A673 (cell line): ENCODE measurements around the gene RFX2. TPM values are rescaled to one million over a fixed set of nuclear protein-coding genes. Genes with fewer than 3 reads are reported as not detected.

Experiments
- BruUV-seq: library from RNA; stranded (reverse); fragments of 400-500 nt; replicated peaks from 2 replicates; lab custom pipeline; 2021; lab: Mats Ljungman, UMichigan
- CTCF ChIA-PET: fragments of 300-600 bp; sonication (Branson Sonifier 250); formaldehyde crosslinking; loops from one replicate; lab custom pipeline; 2022; ENCODE audit warnings: antibody characterized with exemption; lab: Charles Lee
- POLR2A ChIA-PET: fragments of 300-600 bp; sonication (Branson Sonifier 250); formaldehyde crosslinking; loops from one replicate; lab custom pipeline; 2022; ENCODE audit warnings: antibody characterized with exemption; ENCODE audit not compliant: low non-redundant PET; lab: Charles Lee
- DNase-seq: peaks from one replicate; pipeline ENCODE4 v3.0.0-alpha.2; 2015; ENCODE audit warnings: low spot score
- H3K27ac ChIP-seq: fragments of 200-600 bp; sonication (generic); 2 replicates; pipeline ENCODE4 v1.5.1; 2016; ENCODE audit warnings: mixed run types, low read depth, mild to moderate bottlenecking, mixed read lengths, antibody characterized with exemption, low read length; ENCODE audit not compliant: poor library complexity, severe bottlenecking
- H3K27me3 ChIP-seq: fragments of 200-600 bp; sonication (generic); replicated peaks from 2 replicates; pipeline ENCODE4 v1.6.1; 2017; ENCODE audit warnings: mixed run types, low read depth, mild to moderate bottlenecking, mixed read lengths, antibody characterized with exemption, low read length; ENCODE audit not compliant: insufficient read depth, poor library complexity
- H3K36me3 ChIP-seq: fragments of 200-600 bp; sonication (generic); 2 replicates; pipeline ENCODE4 v1.6.1; 2016; ENCODE audit warnings: mixed run types, mild to moderate bottlenecking, mixed read lengths, antibody characterized with exemption, low read length; ENCODE audit not compliant: insufficient read depth, poor library complexity, severe bottlenecking
- H3K4me1 ChIP-seq: fragments of 200-600 bp; sonication (generic); 2 replicates; pipeline ENCODE4 v1.6.1; 2017; ENCODE audit warnings: mixed run types, mild to moderate bottlenecking, mixed read lengths, antibody characterized with exemption, low read length; ENCODE audit not compliant: insufficient read depth, poor library complexity, severe bottlenecking
- H3K4me3 ChIP-seq: fragments of 200-600 bp; sonication (generic); 2 replicates; pipeline ENCODE4 v1.5.1; 2016; ENCODE audit warnings: low read depth, mixed run types, mild to moderate bottlenecking, mixed read lengths, low read length; ENCODE audit not compliant: poor library complexity, severe bottlenecking
- H3K9me3 ChIP-seq: fragments of 200-600 bp; sonication (generic); 2 replicates; pipeline ENCODE4 v1.6.1; 2016; ENCODE audit warnings: mixed run types, low read depth, mild to moderate bottlenecking, mixed read lengths, antibody characterized with exemption, low read length; ENCODE audit not compliant: poor library complexity, severe bottlenecking
- CTCF ChIP-seq: fragments of 300-800, 200-600 bp; sonication (generic); conservative IDR thresholded peaks from 2 replicates; pipeline ENCODE4 v1.5.1; 2017; ENCODE audit warnings: low read depth, mild to moderate bottlenecking, antibody characterized with exemption, low read length, moderate library complexity, mixed read lengths
- EZH2 ChIP-seq: fragments of 200-600 bp; sonication (generic); IDR thresholded peaks from 2 replicates; pipeline ENCODE4 v1.6.1; 2017; ENCODE audit warnings: borderline replicate concordance, low read depth, mild to moderate bottlenecking, mixed read lengths, antibody characterized with exemption, low read length; ENCODE audit not compliant: poor library complexity, severe bottlenecking
- intact Hi-C: fragments of 100-400 bp; cut with micrococcal nuclease; formaldehyde crosslinking; loops from one replicate; pipeline ENCODE4 v1.10.0; 2022; ENCODE audit not compliant: unreplicated experiment
- total RNA-seq: library from RNA; stranded (reverse); gene quantifications from 2 replicates; pipeline ENCODE4 v1.2.3, GENCODE V29; 2021

The RFX2 gene
- total RNA-seq, 1 experiment from 2014 or later, result 11.7 TPM

GRCh38 chr19:5978606-5979552, 131.4 kb downstream of the RFX2 start:
- DNase-seq, result no peak
- BruUV-seq, result TSS peak; percentile 67
- no peaks in the 10 kb centered on the region for H3K9me3 ChIP-seq
- H3K27me3 ChIP-seq, result no peaks in the 10 kb centered on the region
- TF ChIP-seq EZH2, result no peak
- TF ChIP-seq CTCF, result no peak
- ChIA-PET POLR2A (no interaction called here), CTCF (interaction anchor here (0.6 to 2.9 kb wide), 5 partner anchors 11 to 184 kb away, joined by 3 to 17 read pairs (median 3); no protein-coding TSS in a partner anchor)
- peaks cover 39% of the 10 kb centered on the region for H3K4me1 ChIP-seq
- H3K4me3 ChIP-seq, result peak overlapping the region; percentile 96
- peaks cover 12% of the 10 kb centered on the region for H3K36me3 ChIP-seq
- H3K27ac ChIP-seq, result peak overlapping the region; percentile 90
- intact Hi-C loops, result no loop called here

GRCh38 chr19:5977785-5978605, 132.3 kb downstream of the RFX2 start, which contains the start of gene RANBP3:
Gene RANBP3 (minus strand): TSS chr19:5978140. CDS start chr19:5978082, 58 bp downstream.
- TF ChIP-seq CTCF (no peak), EZH2 (no peak)
- DNase-seq, result peak; percentile 99
- Histone ChIP-seq H3K4me3 (peak within 1 kb of the TSS; percentile 96), H3K36me3 (peaks cover 12% of the 10 kb centered on the region), H3K4me1 (peaks cover 30% of the 10 kb centered on the region), H3K27ac (peak within 1 kb of the TSS; percentile 90), H3K27me3 (no peaks in the 10 kb centered on the region), H3K9me3 (no peaks in the 10 kb centered on the region)
- ChIA-PET POLR2A (no interaction called here), CTCF (interaction anchor here (0.6 to 2.9 kb wide), 4 partner anchors 10 to 183 kb away, joined by 3 to 17 read pairs (median 3); no protein-coding TSS in a partner anchor)
- BruUV-seq, result no TSS peak
- intact Hi-C loops, result no loop called here

- Histone ChIP-seq H3K4me3 (peak overlapping the region; percentile 96), H3K27ac (peak overlapping the region; percentile 90), H3K36me3 (peaks cover 12% of the 10 kb centered on the region), H3K9me3 (no peaks in the 10 kb centered on the region), H3K27me3 (no peaks in the 10 kb centered on the region), H3K4me1 (peaks cover 28% of the 10 kb centered on the region)
- no peak for DNase-seq
- POLR2A ChIA-PET, result no interaction called here
- BruUV-seq, result no TSS peak
- TF ChIP-seq CTCF (no peak), EZH2 (no peak)
- intact Hi-C loops, result no loop called here
- CTCF ChIA-PET, result interaction anchor here (1.0 to 2.9 kb wide), 3 partner anchors 9 to 174 kb away, joined by 3 to 17 read pairs (median 3); no protein-coding TSS in a partner anchor
Observed at GRCh38 chr19:5977222-5977784, 133.0 kb downstream of the RFX2 start.
